H9 (cell line): ENCODE results near the gene NPY4R2. TPM values are rescaled to one million over a fixed set of nuclear protein-coding genes. Genes with fewer than 3 reads are reported as not detected.
"Not testable (repeated sequence)": the region's sequence is repeated elsewhere in the genome, so short reads cannot be mapped to it uniquely, and the experiment has no call there.

Experiments used
- DNase-seq: peaks from one replicate; pipeline ENCODE4 v3.0.0-alpha.2; 2017
- H2AFZ ChIP-seq: one replicate; pipeline ENCODE4 v1.6.1; 2013; ENCODE audit warnings: mild to moderate bottlenecking, low read length, control low read depth, moderate library complexity
- H2AK5ac ChIP-seq: 2 replicates; pipeline ENCODE4 v1.6.1; 2013; ENCODE audit warnings: low read length, control low read depth, mixed read lengths; ENCODE audit not compliant: insufficient read length
- H2BK120ac ChIP-seq: one replicate; pipeline ENCODE4 v1.6.1; 2013; ENCODE audit warnings: low read depth, mild to moderate bottlenecking, low read length, control low read depth, inconsistent platforms; ENCODE audit not compliant: poor library complexity, severe bottlenecking
- H2BK12ac ChIP-seq: 2 replicates; pipeline ENCODE4 v1.6.1; 2013; ENCODE audit warnings: low read length, control low read depth, mixed read lengths, low read depth; ENCODE audit not compliant: insufficient read length
- H2BK15ac ChIP-seq: 2 replicates; pipeline ENCODE4 v1.6.1; 2013; ENCODE audit warnings: low read depth, low read length, control low read depth
- H2BK20ac ChIP-seq: one replicate; pipeline ENCODE4 v1.6.1; 2013; ENCODE audit warnings: low read depth, mild to moderate bottlenecking, low read length, control low read depth, inconsistent platforms; ENCODE audit not compliant: poor library complexity, severe bottlenecking
- H2BK5ac ChIP-seq: 2 replicates; pipeline ENCODE4 v1.6.1; 2013; ENCODE audit warnings: low read length, control low read depth, mixed read lengths; ENCODE audit not compliant: insufficient read length
- H3K14ac ChIP-seq: 2 replicates; pipeline ENCODE4 v1.6.1; 2013; ENCODE audit warnings: low read length, control low read depth; ENCODE audit not compliant: insufficient read depth
- H3K18ac ChIP-seq: 2 replicates; pipeline ENCODE4 v1.6.1; 2013; ENCODE audit warnings: low read depth, mild to moderate bottlenecking, mixed read lengths, low read length, control low read depth; ENCODE audit not compliant: insufficient read length
- H3K23ac ChIP-seq: 2 replicates; pipeline ENCODE4 v1.6.1; 2013; ENCODE audit warnings: low read length, control low read depth, mixed read lengths, low read depth; ENCODE audit not compliant: insufficient read length
- H3K23me2 ChIP-seq: 2 replicates; pipeline ENCODE4 v1.6.1; 2013; ENCODE audit warnings: low read depth, mild to moderate bottlenecking, mixed read lengths, low read length, control low read depth; ENCODE audit not compliant: insufficient read length, poor library complexity, severe bottlenecking
- H3K27ac ChIP-seq: 2 replicates; pipeline ENCODE4 v1.5.1; 2013; ENCODE audit warnings: low read length, control low read depth, mixed read lengths, low read depth; ENCODE audit not compliant: insufficient read length
- H3K27me3 ChIP-seq: 2 replicates; pipeline ENCODE4 v1.6.1; 2013; ENCODE audit warnings: low read length, control low read depth, inconsistent platforms; ENCODE audit not compliant: insufficient read depth
- H3K4ac ChIP-seq: 2 replicates; pipeline ENCODE4 v1.6.1; 2013; ENCODE audit warnings: low read depth, mild to moderate bottlenecking, control low read depth, inconsistent platforms, low read length, moderate library complexity
- H3K4me1 ChIP-seq: 2 replicates; pipeline ENCODE4 v1.6.1; 2013; ENCODE audit warnings: low read length, control low read depth, inconsistent platforms; ENCODE audit not compliant: insufficient read depth
- H3K4me2 ChIP-seq: 2 replicates; pipeline ENCODE4 v1.6.1; 2013; ENCODE audit warnings: low read length, control low read depth, mixed read lengths; ENCODE audit not compliant: insufficient read length, insufficient read depth
- H3K56ac ChIP-seq: 2 replicates; pipeline ENCODE4 v1.6.1; 2013; ENCODE audit warnings: low read depth, mild to moderate bottlenecking, mixed read lengths, low read length, control low read depth; ENCODE audit not compliant: insufficient read length
- H3K79me1 ChIP-seq: 2 replicates; pipeline ENCODE4 v1.6.1; 2013; ENCODE audit warnings: low read depth, mild to moderate bottlenecking, moderate library complexity, low read length, control low read depth, inconsistent platforms; ENCODE audit not compliant: insufficient read depth, poor library complexity, severe bottlenecking
- H3K79me2 ChIP-seq: 2 replicates; pipeline ENCODE4 v1.6.1; 2013; ENCODE audit warnings: low read length, control low read depth, inconsistent platforms; ENCODE audit not compliant: insufficient read depth
- H3K9ac ChIP-seq: 2 replicates; pipeline ENCODE4 v1.6.1; 2013; ENCODE audit warnings: low read length, control low read depth, mixed read lengths; ENCODE audit not compliant: insufficient read length; ENCODE audit errors: extremely low read depth
- H3K9me3 ChIP-seq: one replicate; pipeline ENCODE4 v1.6.1; 2013; ENCODE audit warnings: low read depth, low read length, inconsistent platforms; ENCODE audit not compliant: control insufficient read depth
- H3T11ph ChIP-seq: one replicate; pipeline ENCODE4 v1.6.1; 2013; ENCODE audit warnings: mild to moderate bottlenecking, low read length, control low read depth, inconsistent platforms
- H4K20me1 ChIP-seq: one replicate; pipeline ENCODE4 v1.6.1; 2013; ENCODE audit not compliant: control insufficient read depth, insufficient read length, insufficient read depth
- H4K5ac ChIP-seq: 2 replicates; pipeline ENCODE4 v1.6.1; 2013; ENCODE audit warnings: low read depth, mild to moderate bottlenecking, mixed read lengths, low read length, control low read depth; ENCODE audit not compliant: insufficient read length
- H4K8ac ChIP-seq: replicated peaks from 2 replicates; pipeline ENCODE4 v1.6.1; 2013; ENCODE audit warnings: low read length, control low read depth, mixed read lengths, low read depth; ENCODE audit not compliant: insufficient read length
- H4K91ac ChIP-seq: 2 replicates; pipeline ENCODE4 v1.6.1; 2013; ENCODE audit warnings: low read depth, mild to moderate bottlenecking, moderate library complexity, mixed read lengths, low read length, control low read depth; ENCODE audit not compliant: insufficient read length
- H3K27ac Mint-ChIP-seq, 3 experiments: 2 replicates in 2 of 3; 3 replicates in 1 of 3; pipeline ENCODE4 v1.8.0; 2020 to 2021; ENCODE audit warnings: mixed read lengths in 3 of 3, mild to moderate bottlenecking in 1 of 3, moderate library complexity in 1 of 3
- H3K27me3 Mint-ChIP-seq: 2 replicates; pipeline ENCODE4 v1.8.0; 2021; ENCODE audit warnings: low read depth, mild to moderate bottlenecking, moderate library complexity, mixed read lengths
- H3K36me3 Mint-ChIP-seq, 3 experiments: 2 replicates in 2 of 3; 3 replicates in 1 of 3; pipeline ENCODE4 v1.8.0; 2020 to 2021; ENCODE audit warnings: low read depth in 3 of 3, mixed read lengths in 3 of 3; ENCODE audit not compliant: insufficient read depth in 1 of 3
- H3K4me1 Mint-ChIP-seq, 2 experiments: 2 replicates each; pipeline ENCODE4 v1.8.0; 2020; ENCODE audit warnings: mixed read lengths in 2 of 2
- H3K4me3 Mint-ChIP-seq, 2 experiments: 2 replicates in 1 of 2; 3 replicates in 1 of 2; pipeline ENCODE4 v1.8.0; 2020 to 2021; ENCODE audit warnings: mild to moderate bottlenecking in 2 of 2, mixed read lengths in 2 of 2, moderate library complexity in 1 of 2
- H3K9me3 Mint-ChIP-seq, 2 experiments: 2 replicates in 1 of 2; 3 replicates in 1 of 2; pipeline ENCODE4 v1.8.0; 2020; ENCODE audit warnings: mild to moderate bottlenecking in 2 of 2, mixed read lengths in 2 of 2, moderate library complexity in 1 of 2
- WGBS: extraction: QIAGEN DNeasy Blood & Tissue Kit; methylation state at CpG from one replicate; pipeline ENCODE4 v1.1.7; 2013; ENCODE audit warnings: missing lambda C conversion rate, low lambda C conversion rate, mixed read lengths; ENCODE audit not compliant: insufficient read length; ENCODE audit errors: extremely low coverage; 5-methylcytosine and 5-hydroxymethylcytosine counted together
- total RNA-seq: library from RNA; stranded (reverse); gene quantifications from 2 replicates; pipeline ENCODE4 v1.2.1, GENCODE V29; 2021

NPY4R2 gene
- total RNA-seq, 1 experiment from 2014 or later = 0.13 TPM

GRCh38 chr10:47884239-47884638 lies 34.2 kb upstream of the NPY4R2 start:
- not testable (repeated sequence) for H4K5ac ChIP-seq, H3K27ac Mint-ChIP-seq, H2BK5ac ChIP-seq, H2BK15ac ChIP-seq, H3K79me1 ChIP-seq, H2AK5ac ChIP-seq, H3K4me1 ChIP-seq, H3K23me2 ChIP-seq, H4K91ac ChIP-seq, H2AFZ ChIP-seq, H3K9me3 ChIP-seq, H3T11ph ChIP-seq, H2BK20ac ChIP-seq, H3K27me3 Mint-ChIP-seq, H3K79me2 ChIP-seq, H2BK12ac ChIP-seq, H3K9ac ChIP-seq, H3K23ac ChIP-seq, H3K14ac ChIP-seq, H3K4ac ChIP-seq, H3K27ac ChIP-seq, H3K36me3 Mint-ChIP-seq, H2BK120ac ChIP-seq, H3K18ac ChIP-seq, H3K56ac ChIP-seq, H3K4me3 Mint-ChIP-seq, H3K4me1 Mint-ChIP-seq, H3K27me3 ChIP-seq, H3K4me2 ChIP-seq, H4K8ac ChIP-seq, DNase-seq, H3K9me3 Mint-ChIP-seq, H4K20me1 ChIP-seq
- no CpG with 5 or more reads among the region's 3 CpGs for WGBS

GRCh38 chr10:47884934-47885333 lies 33.5 kb upstream of the NPY4R2 start:
- not testable (repeated sequence) for H3K9me3 Mint-ChIP-seq, H2AK5ac ChIP-seq, H3K27ac Mint-ChIP-seq, H4K8ac ChIP-seq, H2AFZ ChIP-seq, H3K4me3 Mint-ChIP-seq, H3K23me2 ChIP-seq, H3K9ac ChIP-seq, H3K9me3 ChIP-seq, H2BK20ac ChIP-seq, H3K4me1 ChIP-seq, H4K5ac ChIP-seq, H3K79me2 ChIP-seq, H3K23ac ChIP-seq, H2BK5ac ChIP-seq, H3K4ac ChIP-seq, H3K14ac ChIP-seq, H3K79me1 ChIP-seq, H3K27me3 ChIP-seq, H3K36me3 Mint-ChIP-seq, H3K27me3 Mint-ChIP-seq, H2BK120ac ChIP-seq, H2BK15ac ChIP-seq, DNase-seq, H3T11ph ChIP-seq, H2BK12ac ChIP-seq, H3K18ac ChIP-seq, H3K4me1 Mint-ChIP-seq, H3K27ac ChIP-seq, H3K4me2 ChIP-seq, H4K91ac ChIP-seq, H3K56ac ChIP-seq, H4K20me1 ChIP-seq
- no CpG with 5 or more reads among the region's 3 CpGs for WGBS
